ENCODE data around the gene ING3.

DNA sequence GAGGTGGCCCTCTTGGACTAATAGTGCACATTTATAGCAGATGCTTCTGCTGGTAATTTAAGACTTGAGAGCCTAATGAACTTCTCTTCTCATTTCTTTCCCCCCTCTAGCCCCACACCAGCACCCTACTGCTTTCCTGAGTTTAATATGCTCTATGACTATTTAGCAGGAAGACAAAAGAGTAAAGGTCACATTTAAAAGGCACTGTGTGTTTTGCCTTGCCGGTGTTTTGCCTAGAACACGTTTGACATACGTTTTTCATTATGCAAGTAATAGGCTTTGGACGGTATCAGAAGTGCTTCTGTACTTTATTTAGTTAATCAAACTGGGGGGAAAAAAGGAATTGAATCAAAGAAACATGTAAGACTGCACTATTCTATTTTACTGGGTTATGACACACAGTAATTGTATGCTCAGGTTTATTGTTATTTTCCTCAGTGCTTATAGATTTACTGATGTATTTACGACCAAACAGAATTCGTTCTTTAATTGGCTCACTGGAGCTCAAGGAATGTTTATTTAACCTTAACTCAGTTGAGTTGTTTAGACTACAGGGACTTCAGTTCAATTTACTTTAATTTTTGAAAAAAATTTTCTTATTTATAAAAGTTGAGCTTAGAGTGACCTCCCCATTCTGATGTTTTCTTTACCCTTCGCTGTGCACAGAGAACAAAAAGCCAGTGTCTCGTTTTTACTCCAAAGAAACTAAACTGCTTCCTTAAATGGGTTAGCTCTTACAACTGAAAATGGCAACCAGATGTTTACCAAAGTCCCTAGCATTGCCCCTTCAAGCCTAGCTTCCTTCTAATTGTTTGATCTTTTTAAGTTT is 73.3 kb downstream of the ING3 start:
- TF ChIP-seq, protein P1, sequence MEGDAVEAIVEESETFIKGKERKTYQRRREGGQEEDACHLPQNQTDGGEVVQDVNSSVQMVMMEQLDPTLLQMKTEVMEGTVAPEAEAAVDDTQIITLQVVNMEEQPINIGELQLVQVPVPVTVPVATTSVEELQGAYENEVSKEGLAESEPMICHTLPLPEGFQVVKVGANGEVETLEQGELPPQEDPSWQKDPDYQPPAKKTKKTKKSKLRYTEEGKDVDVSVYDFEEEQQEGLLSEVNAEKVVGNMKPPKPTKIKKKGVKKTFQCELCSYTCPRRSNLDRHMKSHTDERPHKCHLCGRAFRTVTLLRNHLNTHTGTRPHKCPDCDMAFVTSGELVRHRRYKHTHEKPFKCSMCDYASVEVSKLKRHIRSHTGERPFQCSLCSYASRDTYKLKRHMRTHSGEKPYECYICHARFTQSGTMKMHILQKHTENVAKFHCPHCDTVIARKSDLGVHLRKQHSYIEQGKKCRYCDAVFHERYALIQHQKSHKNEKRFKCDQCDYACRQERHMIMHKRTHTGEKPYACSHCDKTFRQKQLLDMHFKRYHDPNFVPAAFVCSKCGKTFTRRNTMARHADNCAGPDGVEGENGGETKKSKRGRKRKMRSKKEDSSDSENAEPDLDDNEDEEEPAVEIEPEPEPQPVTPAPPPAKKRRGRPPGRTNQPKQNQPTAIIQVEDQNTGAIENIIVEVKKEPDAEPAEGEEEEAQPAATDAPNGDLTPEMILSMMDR (IDR thresholded peaks at IDR 0.05; ENCODE audit: low read depth, low read length): no peak
- no peak for TF ChIP-seq EZH2phosphoT487 (IDR thresholded peaks at IDR 0.05; ENCODE audit: low read depth)

Data from OCI-LY3 (cell line).